Measurements from ENCODE around the gene SNTN.

- TF ChIP-seq CTCF (IDR thresholded peaks at IDR 0.05) (no peak), POLR2A (IDR thresholded peaks at IDR 0.05) (no peak)
Observed at GRCh38 chr3:63655519-63655918, 3.0 kb downstream of the SNTN start.

Measured in adrenal gland (tissue), 5 donors.